ENCODE results near the gene CNTD1. TPM values are rescaled to one million over a fixed set of nuclear protein-coding genes. Genes with fewer than 3 reads are reported as not detected.

The CNTD1 gene
- total and polyA plus RNA-seq, 2 experiments from 2014 or later = 1.1 TPM; not detected in 1

DNA sequence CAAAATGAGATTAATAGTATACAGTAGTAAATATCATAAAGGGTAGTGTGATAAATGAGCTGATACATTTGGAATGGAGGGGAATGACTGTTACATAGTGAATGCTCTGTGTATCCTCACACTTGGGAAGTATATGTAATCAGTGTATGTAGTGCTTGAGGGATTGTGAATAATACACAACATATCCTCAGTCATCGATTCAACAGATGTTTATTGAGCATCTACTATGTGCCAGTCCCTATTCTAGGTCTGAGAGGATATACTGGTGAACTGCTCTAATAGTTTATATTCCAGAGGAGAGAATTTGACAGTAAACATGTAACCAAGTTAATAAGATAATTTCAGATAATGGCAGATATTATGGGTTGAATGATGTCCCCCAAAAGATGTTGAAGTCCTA lies 28.8 kb downstream of the CNTD1 start (continued):
- TF ChIP-seq ZNF462 (CRISPR knock-in tag; IDR thresholded peaks at IDR 0.05) (no peak), NANOG (IDR thresholded peaks at IDR 0.05; ENCODE audit: borderline replicate concordance) (no peak), STAT1 (IDR thresholded peaks at IDR 0.05; ENCODE audit: unreplicated experiment) (no peak), JUNB (IDR thresholded peaks at IDR 0.05; ENCODE audit: unreplicated experiment) (no peak), EZH2 (IDR thresholded peaks at IDR 0.05; ENCODE audit: low read depth, unreplicated experiment) (no peak), ZNF331 (CRISPR knock-in tag; IDR thresholded peaks at IDR 0.05; ENCODE audit: low read depth) (no peak), ZNF114 (CRISPR knock-in tag; IDR thresholded peaks at IDR 0.05) (no peak), POLR2AphosphoS5 (IDR thresholded peaks at IDR 0.05; ENCODE audit: low read depth) (no peak)
- TF ChIP-seq, protein P1, sequence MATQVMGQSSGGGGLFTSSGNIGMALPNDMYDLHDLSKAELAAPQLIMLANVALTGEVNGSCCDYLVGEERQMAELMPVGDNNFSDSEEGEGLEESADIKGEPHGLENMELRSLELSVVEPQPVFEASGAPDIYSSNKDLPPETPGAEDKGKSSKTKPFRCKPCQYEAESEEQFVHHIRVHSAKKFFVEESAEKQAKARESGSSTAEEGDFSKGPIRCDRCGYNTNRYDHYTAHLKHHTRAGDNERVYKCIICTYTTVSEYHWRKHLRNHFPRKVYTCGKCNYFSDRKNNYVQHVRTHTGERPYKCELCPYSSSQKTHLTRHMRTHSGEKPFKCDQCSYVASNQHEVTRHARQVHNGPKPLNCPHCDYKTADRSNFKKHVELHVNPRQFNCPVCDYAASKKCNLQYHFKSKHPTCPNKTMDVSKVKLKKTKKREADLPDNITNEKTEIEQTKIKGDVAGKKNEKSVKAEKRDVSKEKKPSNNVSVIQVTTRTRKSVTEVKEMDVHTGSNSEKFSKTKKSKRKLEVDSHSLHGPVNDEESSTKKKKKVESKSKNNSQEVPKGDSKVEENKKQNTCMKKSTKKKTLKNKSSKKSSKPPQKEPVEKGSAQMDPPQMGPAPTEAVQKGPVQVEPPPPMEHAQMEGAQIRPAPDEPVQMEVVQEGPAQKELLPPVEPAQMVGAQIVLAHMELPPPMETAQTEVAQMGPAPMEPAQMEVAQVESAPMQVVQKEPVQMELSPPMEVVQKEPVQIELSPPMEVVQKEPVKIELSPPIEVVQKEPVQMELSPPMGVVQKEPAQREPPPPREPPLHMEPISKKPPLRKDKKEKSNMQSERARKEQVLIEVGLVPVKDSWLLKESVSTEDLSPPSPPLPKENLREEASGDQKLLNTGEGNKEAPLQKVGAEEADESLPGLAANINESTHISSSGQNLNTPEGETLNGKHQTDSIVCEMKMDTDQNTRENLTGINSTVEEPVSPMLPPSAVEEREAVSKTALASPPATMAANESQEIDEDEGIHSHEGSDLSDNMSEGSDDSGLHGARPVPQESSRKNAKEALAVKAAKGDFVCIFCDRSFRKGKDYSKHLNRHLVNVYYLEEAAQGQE (IDR thresholded peaks at IDR 0.05; ENCODE audit: unreplicated experiment) = no peak
